ENCODE measurements around the gene DNAJA4. TPM values are rescaled to one million over a fixed set of nuclear protein-coding genes. Genes with fewer than 3 reads are reported as not detected.

DNAJA4 gene
- polyA plus RNA-seq, 4 donors = 10.7 to 24.3 (median 15.0) TPM

DNA sequence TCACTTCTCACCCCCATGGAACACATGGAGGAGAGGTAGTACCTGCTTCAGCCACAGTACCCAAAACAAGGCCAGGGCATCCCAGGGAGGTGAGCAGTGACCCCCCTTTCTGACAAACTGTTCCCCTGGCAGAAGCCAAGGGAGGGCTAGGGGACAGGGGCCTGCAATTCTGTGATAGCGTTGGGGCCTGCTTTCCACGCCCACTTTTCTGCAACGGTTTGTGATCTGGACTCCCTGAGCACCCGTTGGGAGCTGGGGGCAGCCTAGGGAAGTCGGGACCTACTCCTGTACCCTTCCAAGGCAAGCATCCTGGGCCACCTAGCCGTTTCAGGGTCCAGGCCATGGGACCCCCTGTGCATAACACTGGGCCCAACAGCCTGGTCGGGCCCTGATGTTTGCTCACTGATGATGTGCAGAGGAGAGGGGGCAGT lies 996 bp upstream of the DNAJA4 start:
- Histone ChIP-seq H3K9me3 (ENCODE audit: control insufficient read depth in 2 of 2, insufficient read depth in 1 of 2, low read depth in 1 of 2, low read length in 1 of 2) (no peaks in the 10 kb centered on the region), H3K4me3 (ENCODE audit: low read depth in 1 of 3, low read length in 3 of 3) (no peak overlapping the region), H3K27me3 (ENCODE audit: control insufficient read depth in 3 of 3, insufficient read depth in 3 of 3, low read length in 3 of 3) (no peaks in the 10 kb centered on the region), H3K36me3 (ENCODE audit: control insufficient read depth in 3 of 3, insufficient read depth in 2 of 3, low read depth in 1 of 3, low read length in 3 of 3) (peaks cover 0 to 4% (median 0%) of the 10 kb centered on the region in 3 donors), H3K27ac (ENCODE audit: low read depth in 1 of 3, low read length in 2 of 3) (no peak overlapping the region), H3K4me1 (ENCODE audit: control insufficient read depth in 3 of 3, insufficient read depth in 2 of 3, low read depth in 1 of 3, low read length in 2 of 3) (peaks cover 0 to 16% (median 8%) of the 10 kb centered on the region in 3 donors)
- FAIRE-seq (no peak), DNase-seq (no peak)
- WGBS, 3 donors = 76 to 92% (median 83%) methylated on average over 7 of the region's 7 CpGs

- WGBS, 3 donors = 60 to 86% (median 68%) methylated on average over 17 to 23 of the region's 23 CpGs
- Histone ChIP-seq H3K27ac (ENCODE audit: low read depth in 1 of 3, low read length in 2 of 3) (peak overlapping the region in 1 of 3 donors; percentile 40), H3K36me3 (ENCODE audit: control insufficient read depth in 3 of 3, insufficient read depth in 2 of 3, low read depth in 1 of 3, low read length in 3 of 3) (peaks cover 0 to 4% (median 0%) of the 10 kb centered on the region in 3 donors), H3K27me3 (ENCODE audit: control insufficient read depth in 3 of 3, insufficient read depth in 3 of 3, low read length in 3 of 3) (no peaks in the 10 kb centered on the region), H3K9me3 (ENCODE audit: control insufficient read depth in 2 of 2, insufficient read depth in 1 of 2, low read depth in 1 of 2, low read length in 1 of 2) (no peaks in the 10 kb centered on the region), H3K4me1 (ENCODE audit: control insufficient read depth in 3 of 3, insufficient read depth in 2 of 3, low read depth in 1 of 3, low read length in 2 of 3) (peaks cover 0 to 16% (median 8%) of the 10 kb centered on the region in 3 donors), H3K4me3 (ENCODE audit: low read depth in 1 of 3, low read length in 3 of 3) (peak overlapping the region; percentile 70 to 80 (median 79))
- FAIRE-seq (no peak), DNase-seq (peak in 1 of 2 donors; percentile 35)
Observed at GRCh38 chr15:78263907-78264303, 457 bp upstream of the DNAJA4 start.

- no peaks in the 10 kb centered on the region for H3K27me3 ChIP-seq (ENCODE audit: control insufficient read depth in 3 of 3, insufficient read depth in 3 of 3, low read length in 3 of 3)
- 15 to 43% (median 27%) methylated on average over 12 of the region's 12 CpGs for WGBS, 3 donors
- FAIRE-seq (no peak), DNase-seq (no peak)
- H3K36me3 ChIP-seq (ENCODE audit: control insufficient read depth in 3 of 3, insufficient read depth in 2 of 3, low read depth in 1 of 3, low read length in 3 of 3) = peaks cover 0 to 4% (median 0%) of the 10 kb centered on the region in 3 donors
- H3K9me3 ChIP-seq (ENCODE audit: control insufficient read depth in 2 of 2, insufficient read depth in 1 of 2, low read depth in 1 of 2, low read length in 1 of 2) = no peaks in the 10 kb centered on the region
- H3K4me1 ChIP-seq (ENCODE audit: control insufficient read depth in 3 of 3, insufficient read depth in 2 of 3, low read depth in 1 of 3, low read length in 2 of 3) = peaks cover 0 to 16% (median 8%) of the 10 kb centered on the region in 3 donors
- peak overlapping the region in 1 of 3 donors; percentile 33 for H3K27ac ChIP-seq (ENCODE audit: low read depth in 1 of 3, low read length in 2 of 3)
- H3K4me3 ChIP-seq (ENCODE audit: low read depth in 1 of 3, low read length in 3 of 3) = peak overlapping the region in 2 of 3 donors; percentile 70 to 80
Observed at GRCh38 chr15:78265137-78265460, 737 bp downstream of the DNAJA4 start.

GRCh38 chr15:78265752-78266224 lies 1.4 kb downstream of the DNAJA4 start:
- DNase-seq (no peak), FAIRE-seq (no peak)
- WGBS, 3 donors = 64 to 66% (median 65%) methylated on average over 9 of the region's 9 CpGs
- peaks cover 0 to 6% (median 0%) of the 10 kb centered on the region in 3 donors for H3K36me3 ChIP-seq (ENCODE audit: control insufficient read depth in 3 of 3, insufficient read depth in 2 of 3, low read depth in 1 of 3, low read length in 3 of 3)
- H3K4me1 ChIP-seq (ENCODE audit: control insufficient read depth in 3 of 3, insufficient read depth in 2 of 3, low read depth in 1 of 3, low read length in 2 of 3) = peaks cover 0 to 16% (median 8%) of the 10 kb centered on the region in 3 donors
- H3K4me3 ChIP-seq (ENCODE audit: low read depth in 1 of 3, low read length in 3 of 3) = no peak overlapping the region
- H3K27me3 ChIP-seq (ENCODE audit: control insufficient read depth in 3 of 3, insufficient read depth in 3 of 3, low read length in 3 of 3) = no peaks in the 10 kb centered on the region
- H3K9me3 ChIP-seq (ENCODE audit: control insufficient read depth in 2 of 2, insufficient read depth in 1 of 2, low read depth in 1 of 2, low read length in 1 of 2) = no peaks in the 10 kb centered on the region
- no peak overlapping the region for H3K27ac ChIP-seq (ENCODE audit: low read depth in 1 of 3, low read length in 2 of 3)

DNA sequence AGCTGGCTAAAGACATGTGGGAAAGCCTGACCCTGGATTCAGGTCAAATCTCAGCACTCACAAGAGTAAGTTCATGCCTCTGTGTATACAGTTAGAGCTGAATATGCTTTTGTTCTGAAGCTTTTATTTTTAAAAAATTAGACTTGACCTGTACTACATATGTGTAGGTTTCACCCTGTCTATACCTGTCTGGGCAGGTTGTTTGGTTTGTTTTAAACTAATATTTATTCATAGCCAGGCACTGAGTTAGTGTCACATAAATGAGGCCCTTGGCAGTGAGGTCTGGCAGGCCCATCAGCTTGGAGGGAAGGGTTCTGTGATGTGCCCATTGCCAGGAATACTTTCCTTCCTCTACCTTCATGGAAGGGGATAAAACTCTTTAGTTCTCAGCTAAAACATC lies 1.9 kb downstream of the DNAJA4 start:
- DNase-seq (no peak), FAIRE-seq (no peak)
- Histone ChIP-seq H3K4me1 (ENCODE audit: control insufficient read depth in 3 of 3, insufficient read depth in 2 of 3, low read depth in 1 of 3, low read length in 2 of 3) (peaks cover 0 to 16% (median 8%) of the 10 kb centered on the region in 3 donors), H3K4me3 (ENCODE audit: low read depth in 1 of 3, low read length in 3 of 3) (no peak overlapping the region), H3K36me3 (ENCODE audit: control insufficient read depth in 3 of 3, insufficient read depth in 2 of 3, low read depth in 1 of 3, low read length in 3 of 3) (peaks cover 0 to 11% (median 2%) of the 10 kb centered on the region in 3 donors), H3K27me3 (ENCODE audit: control insufficient read depth in 3 of 3, insufficient read depth in 3 of 3, low read length in 3 of 3) (no peaks in the 10 kb centered on the region), H3K27ac (ENCODE audit: low read depth in 1 of 3, low read length in 2 of 3) (no peak overlapping the region), H3K9me3 (ENCODE audit: control insufficient read depth in 2 of 2, insufficient read depth in 1 of 2, low read depth in 1 of 2, low read length in 1 of 2) (no peaks in the 10 kb centered on the region)

GRCh38 chr15:78266806-78267205 lies 2.4 kb downstream of the DNAJA4 start:
- Histone ChIP-seq H3K4me3 (ENCODE audit: low read depth in 1 of 3, low read length in 3 of 3) (no peak overlapping the region), H3K27me3 (ENCODE audit: control insufficient read depth in 3 of 3, insufficient read depth in 3 of 3, low read length in 3 of 3) (no peaks in the 10 kb centered on the region), H3K36me3 (ENCODE audit: control insufficient read depth in 3 of 3, insufficient read depth in 2 of 3, low read depth in 1 of 3, low read length in 3 of 3) (peaks cover 0 to 14% (median 2%) of the 10 kb centered on the region in 3 donors), H3K27ac (ENCODE audit: low read depth in 1 of 3, low read length in 2 of 3) (no peak overlapping the region), H3K4me1 (ENCODE audit: control insufficient read depth in 3 of 3, insufficient read depth in 2 of 3, low read depth in 1 of 3, low read length in 2 of 3) (peaks cover 0 to 16% (median 8%) of the 10 kb centered on the region in 3 donors), H3K9me3 (ENCODE audit: control insufficient read depth in 2 of 2, insufficient read depth in 1 of 2, low read depth in 1 of 2, low read length in 1 of 2) (no peaks in the 10 kb centered on the region)
- FAIRE-seq = no peak
- WGBS, 3 donors = 57 to 79% (median 70%) methylated on average over 2 of the region's 2 CpGs
- DNase-seq = no peak

DNA sequence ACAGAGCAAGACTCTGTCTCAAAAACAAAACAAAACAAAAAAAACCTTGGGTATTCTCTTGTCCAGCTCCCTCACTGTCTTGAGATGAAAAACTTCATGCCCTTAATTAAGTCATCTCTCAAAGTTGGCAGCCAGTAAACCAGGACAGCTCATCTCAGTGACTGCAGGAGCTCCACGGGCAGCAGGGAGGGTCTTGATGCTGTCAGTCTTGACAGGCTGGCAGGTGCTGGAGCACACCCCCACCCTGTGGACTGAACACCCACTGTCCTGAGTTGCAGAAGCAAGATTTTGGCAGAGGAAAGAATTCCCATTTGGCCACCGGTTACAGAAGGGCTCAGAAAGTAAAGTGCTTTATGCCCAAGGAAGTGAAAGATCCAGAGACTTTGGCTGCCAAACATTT lies 8.0 kb downstream of the DNAJA4 start:
- DNase-seq (no peak), FAIRE-seq (no peak)
- Histone ChIP-seq H3K4me1 (ENCODE audit: control insufficient read depth in 3 of 3, insufficient read depth in 2 of 3, low read depth in 1 of 3, low read length in 2 of 3) (peaks cover 0 to 4% (median 0%) of the 10 kb centered on the region in 3 donors), H3K4me3 (ENCODE audit: low read depth in 1 of 3, low read length in 3 of 3) (no peak overlapping the region), H3K27ac (ENCODE audit: low read depth in 1 of 3, low read length in 2 of 3) (no peak overlapping the region), H3K27me3 (ENCODE audit: control insufficient read depth in 3 of 3, insufficient read depth in 3 of 3, low read length in 3 of 3) (no peaks in the 10 kb centered on the region), H3K36me3 (ENCODE audit: control insufficient read depth in 3 of 3, insufficient read depth in 2 of 3, low read depth in 1 of 3, low read length in 3 of 3) (peaks cover 0 to 37% (median 6%) of the 10 kb centered on the region in 3 donors), H3K9me3 (ENCODE audit: control insufficient read depth in 2 of 2, insufficient read depth in 1 of 2, low read depth in 1 of 2, low read length in 1 of 2) (no peaks in the 10 kb centered on the region)
- WGBS, 3 donors = 70 to 81% (median 77%) methylated on average over 2 of the region's 2 CpGs

GRCh38 chr15:78272776-78273175 lies 8.4 kb downstream of the DNAJA4 start:
- H3K27ac ChIP-seq (ENCODE audit: low read depth in 1 of 3, low read length in 2 of 3) = no peak overlapping the region
- no peak for FAIRE-seq
- peaks cover 0 to 39% (median 9%) of the 10 kb centered on the region in 3 donors for H3K36me3 ChIP-seq (ENCODE audit: control insufficient read depth in 3 of 3, insufficient read depth in 2 of 3, low read depth in 1 of 3, low read length in 3 of 3)
- no peak for DNase-seq
- H3K27me3 ChIP-seq (ENCODE audit: control insufficient read depth in 3 of 3, insufficient read depth in 3 of 3, low read length in 3 of 3) = no peaks in the 10 kb centered on the region
- no peak overlapping the region for H3K4me3 ChIP-seq (ENCODE audit: low read depth in 1 of 3, low read length in 3 of 3)
- 86 to 98% (median 93%) methylated on average over 3 of the region's 3 CpGs for WGBS, 3 donors
- peaks cover 0 to 4% (median 0%) of the 10 kb centered on the region in 3 donors for H3K4me1 ChIP-seq (ENCODE audit: control insufficient read depth in 3 of 3, insufficient read depth in 2 of 3, low read depth in 1 of 3, low read length in 2 of 3)
- H3K9me3 ChIP-seq (ENCODE audit: control insufficient read depth in 2 of 2, insufficient read depth in 1 of 2, low read depth in 1 of 2, low read length in 1 of 2) = no peaks in the 10 kb centered on the region

- Histone ChIP-seq H3K4me1 (ENCODE audit: control insufficient read depth in 3 of 3, insufficient read depth in 2 of 3, low read depth in 1 of 3, low read length in 2 of 3) (peaks cover 0 to 4% (median 0%) of the 10 kb centered on the region in 3 donors), H3K27me3 (ENCODE audit: control insufficient read depth in 3 of 3, insufficient read depth in 3 of 3, low read length in 3 of 3) (no peaks in the 10 kb centered on the region), H3K4me3 (ENCODE audit: low read depth in 1 of 3, low read length in 3 of 3) (no peak overlapping the region), H3K36me3 (ENCODE audit: control insufficient read depth in 3 of 3, insufficient read depth in 2 of 3, low read depth in 1 of 3, low read length in 3 of 3) (peaks cover 2 to 58% (median 13%) of the 10 kb centered on the region in 3 donors), H3K27ac (ENCODE audit: low read depth in 1 of 3, low read length in 2 of 3) (no peak overlapping the region), H3K9me3 (ENCODE audit: control insufficient read depth in 2 of 2, insufficient read depth in 1 of 2, low read depth in 1 of 2, low read length in 1 of 2) (no peaks in the 10 kb centered on the region)
- no peak for FAIRE-seq
- WGBS, 3 donors = 83 to 93% (median 92%) methylated on average over 5 of the region's 5 CpGs
- DNase-seq = no peak
Observed at GRCh38 chr15:78274994-78275393, 10.6 kb downstream of the DNAJA4 start.
